GM23248 (cell line): ENCODE measurements around the gene LARP6. TPM values are rescaled to one million over a fixed set of nuclear protein-coding genes. Genes with fewer than 3 reads are reported as not detected.
A peak's percentile ranks its signal among the peaks of the same experiment; 100 is the strongest.

Experiments
- DNase-seq: peaks from one replicate; pipeline ENCODE4 v3.0.0-alpha.2; 2015
- H2AFZ ChIP-seq: fragments of 200-600 bp; sonication (generic); 2 replicates; pipeline ENCODE4 v1.6.1; 2016; ENCODE audit warnings: antibody characterized with exemption
- H3F3A ChIP-seq: fragments of 200-600 bp; sonication (generic); 2 replicates; pipeline ENCODE4 v1.6.1; 2016; ENCODE audit warnings: mild to moderate bottlenecking, antibody characterized with exemption, mixed run types; ENCODE audit not compliant: insufficient read depth
- H3K27ac ChIP-seq: fragments of 200-600 bp; sonication (generic); 2 replicates; pipeline ENCODE4 v1.5.1; 2016; ENCODE audit warnings: mild to moderate bottlenecking
- H3K27me3 ChIP-seq: fragments of 200-600 bp; sonication (generic); replicated peaks from 2 replicates; pipeline ENCODE4 v1.6.1; 2016; ENCODE audit warnings: mild to moderate bottlenecking; ENCODE audit not compliant: insufficient read depth
- H3K36me3 ChIP-seq: fragments of 200-600 bp; sonication (generic); 2 replicates; pipeline ENCODE4 v1.6.1; 2016; ENCODE audit warnings: low read depth, mild to moderate bottlenecking
- H3K4me1 ChIP-seq: fragments of 200-600 bp; sonication (generic); 2 replicates; pipeline ENCODE4 v1.6.1; 2016; ENCODE audit warnings: mild to moderate bottlenecking; ENCODE audit not compliant: insufficient read depth
- H3K4me2 ChIP-seq: fragments of 200-600 bp; sonication (generic); one replicate; pipeline ENCODE4 v1.6.1; 2016; ENCODE audit warnings: mild to moderate bottlenecking; ENCODE audit not compliant: unreplicated experiment
- H3K4me3 ChIP-seq: fragments of 200-600 bp; sonication (generic); 2 replicates; pipeline ENCODE4 v1.5.1; 2016; ENCODE audit warnings: mild to moderate bottlenecking
- H3K79me2 ChIP-seq: fragments of 200-600 bp; sonication (generic); 2 replicates; pipeline ENCODE4 v1.6.1; 2016; ENCODE audit warnings: mild to moderate bottlenecking; ENCODE audit not compliant: insufficient read depth
- H3K9ac ChIP-seq: fragments of 200-600 bp; sonication (generic); 2 replicates; pipeline ENCODE4 v1.6.1; 2016; ENCODE audit warnings: mild to moderate bottlenecking
- H3K9me2 ChIP-seq: fragments of 200-600 bp; sonication (generic); 2 replicates; pipeline ENCODE4 v1.6.1; 2016; ENCODE audit warnings: mixed run types, mild to moderate bottlenecking, moderate library complexity; ENCODE audit not compliant: insufficient read depth
- H3K9me3 ChIP-seq: fragments of 200-600 bp; sonication (generic); one replicate; pipeline ENCODE4 v1.6.1; 2017; ENCODE audit warnings: low read depth
- H4K20me1 ChIP-seq: fragments of 200-600 bp; sonication (generic); 2 replicates; pipeline ENCODE4 v1.6.0; 2016; ENCODE audit not compliant: insufficient read depth
- EZH2 ChIP-seq: fragments of 200-600 bp; sonication (generic); IDR thresholded peaks from 2 replicates; pipeline ENCODE4 v1.6.1; 2018; ENCODE audit warnings: antibody characterized with exemption, mild to moderate bottlenecking; ENCODE audit not compliant: insufficient read depth, poor library complexity, severe bottlenecking
- EZH2phosphoT487 ChIP-seq: fragments of 200-600 bp; sonication (generic); IDR thresholded peaks from 2 replicates; pipeline ENCODE4 v1.6.1; 2018; ENCODE audit warnings: antibody characterized with exemption, moderate library complexity, mild to moderate bottlenecking, low read depth; ENCODE audit not compliant: insufficient read depth
- WGBS, 2 experiments: methylation state at CpG; one replicate each; pipeline ENCODE4 v1.1.6; 2015 to 2017; ENCODE audit warnings: low lambda C conversion rate in 2 of 2, low coverage in 1 of 2; ENCODE audit errors: missing lambda C conversion rate in 2 of 2; 5-methylcytosine and 5-hydroxymethylcytosine counted together
- in situ Hi-C: fragments of 300-500 bp; cut with MboI; formaldehyde crosslinking; loops from 2 replicates; pipeline ENCODE4 v1.15.0; 2020
- polyA plus RNA-seq: library from polyadenylated mRNA; unstranded; fragments of >200 nt; fragmentation: Nextera tagmentation; extraction: Ambion mirVana; gene quantifications from 2 replicates; pipeline ENCODE4 v1.2.1, GENCODE V29; 2016
- total RNA-seq: library from RNA; depleted of rRNA; stranded (reverse); fragments of >200 nt; shearing (Covaris generic); gene quantifications from 2 replicates; pipeline ENCODE4 v1.2.3, GENCODE V29; 2014

LARP6 gene
- total and polyA plus RNA-seq, 2 experiments from 2014 or later = 104 to 110 TPM

- no peaks in the 10 kb centered on the region for H3K36me3 ChIP-seq
- H3K27me3 ChIP-seq = no peaks in the 10 kb centered on the region
- H3K79me2 ChIP-seq = peaks cover 18% of the 10 kb centered on the region
- peaks cover 49% of the 10 kb centered on the region for H3F3A ChIP-seq
- peak overlapping the region; percentile 62 for H3K4me3 ChIP-seq
- H2AFZ ChIP-seq = 0 out of 2 replicates have a peak overlapping the region, but pooled peaks have one; percentile 52
- no peaks in the 10 kb centered on the region for H3K9me3 ChIP-seq
- H3K4me1 ChIP-seq = peaks cover 36% of the 10 kb centered on the region
- peak overlapping the region; percentile 95 for H3K27ac ChIP-seq
- peak overlapping the region; percentile 96 for H3K9ac ChIP-seq
- TF ChIP-seq EZH2phosphoT487 (no peak), EZH2 (no peak)
- in situ Hi-C loops = no loop called here
- H3K9me2 ChIP-seq = no peaks in the 10 kb centered on the region
- DNase-seq = peak; percentile 98
- WGBS, 2 experiments = 25 to 29% methylated on average over 5 of the region's 5 CpGs
- H3K4me2 ChIP-seq = peak overlapping the region; percentile 84
- no peaks in the 10 kb centered on the region for H4K20me1 ChIP-seq
Observed at GRCh38 chr15:70856884-70857561, 3.1 kb upstream of the LARP6 start.

GRCh38 chr15:70856177-70856883, 2.4 kb upstream of the LARP6 start:
- WGBS, 2 experiments = 1 to 2% methylated on average over 7 of the region's 7 CpGs
- DNase-seq = peak; percentile 69
- H3K79me2 ChIP-seq = peaks cover 25% of the 10 kb centered on the region
- no peaks in the 10 kb centered on the region for H4K20me1 ChIP-seq
- H3K4me3 ChIP-seq = peak overlapping the region; percentile 62
- H3F3A ChIP-seq = peaks cover 56% of the 10 kb centered on the region
- 0 out of 2 replicates have a peak overlapping the region, but pooled peaks have one; percentile 52 for H2AFZ ChIP-seq
- H3K9me2 ChIP-seq = no peaks in the 10 kb centered on the region
- peaks cover 5% of the 10 kb centered on the region for H3K36me3 ChIP-seq
- peaks cover 42% of the 10 kb centered on the region for H3K4me1 ChIP-seq
- H3K9me3 ChIP-seq = no peaks in the 10 kb centered on the region
- peak overlapping the region; percentile 96 for H3K9ac ChIP-seq
- no peaks in the 10 kb centered on the region for H3K27me3 ChIP-seq
- in situ Hi-C loops = no loop called here
- TF ChIP-seq EZH2phosphoT487 = no peak
- TF ChIP-seq EZH2 = no peak
- H3K27ac ChIP-seq = peak overlapping the region; percentile 95
- peak overlapping the region; percentile 84 for H3K4me2 ChIP-seq

DNA sequence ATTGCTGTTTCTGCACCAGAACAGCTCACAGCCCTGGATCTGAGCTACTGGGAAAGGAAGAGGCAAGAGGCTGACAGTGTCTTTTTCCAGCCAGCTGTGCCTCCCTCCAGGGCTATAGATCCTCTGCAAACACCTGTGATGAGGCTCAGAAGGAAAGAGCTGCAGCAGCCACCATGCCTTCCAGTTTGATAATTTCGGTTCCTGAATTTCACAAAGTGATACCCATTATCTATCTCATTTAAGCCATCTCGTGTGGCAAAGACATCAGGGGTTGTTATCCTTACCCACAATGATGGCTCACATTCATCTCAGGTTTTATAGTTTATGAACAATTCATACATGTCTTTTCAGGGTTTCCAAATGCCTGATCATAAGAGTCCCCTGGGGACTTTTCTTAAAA, 1.8 kb upstream of the LARP6 start:
- H3K9me2 ChIP-seq = no peaks in the 10 kb centered on the region
- in situ Hi-C loops = no loop called here
- no peaks in the 10 kb centered on the region for H3K27me3 ChIP-seq
- DNase-seq = peak; percentile 41
- WGBS, 2 experiments = 32 to 35% methylated on average over 2 of the region's 2 CpGs
- H3K36me3 ChIP-seq = peaks cover 11% of the 10 kb centered on the region
- H4K20me1 ChIP-seq = no peaks in the 10 kb centered on the region
- peak overlapping the region; percentile 95 for H3K27ac ChIP-seq
- H3F3A ChIP-seq = peaks cover 62% of the 10 kb centered on the region
- H3K9me3 ChIP-seq = no peaks in the 10 kb centered on the region
- TF ChIP-seq EZH2 = no peak
- TF ChIP-seq EZH2phosphoT487 = no peak
- peaks cover 43% of the 10 kb centered on the region for H3K4me1 ChIP-seq
- H3K9ac ChIP-seq = peak overlapping the region; percentile 96
- peak overlapping the region; percentile 52; the same call in 1 of the 2 replicates for H2AFZ ChIP-seq
- peak overlapping the region; percentile 62 for H3K4me3 ChIP-seq
- peak overlapping the region; percentile 84 for H3K4me2 ChIP-seq
- H3K79me2 ChIP-seq = peaks cover 31% of the 10 kb centered on the region

GRCh38 chr15:70854666-70854976, 664 bp upstream of the LARP6 start:
- Histone ChIP-seq H3K9me2 (no peaks in the 10 kb centered on the region), H3K79me2 (peaks cover 42% of the 10 kb centered on the region), H3K27me3 (no peaks in the 10 kb centered on the region), H3K27ac (peak overlapping the region; percentile 95), H3K9ac (peak overlapping the region; percentile 96), H4K20me1 (no peaks in the 10 kb centered on the region), H3K9me3 (no peaks in the 10 kb centered on the region), H3K4me3 (peak overlapping the region; percentile 90), H3F3A (peaks cover 63% of the 10 kb centered on the region), H3K36me3 (peaks cover 22% of the 10 kb centered on the region), H3K4me2 (peak overlapping the region; percentile 89), H3K4me1 (peaks cover 43% of the 10 kb centered on the region), H2AFZ (peak overlapping the region; percentile 79)
- DNase-seq = peak; percentile 82
- in situ Hi-C loops = no loop called here
- 41 to 43% methylated on average over 4 of the region's 4 CpGs for WGBS, 2 experiments
- TF ChIP-seq EZH2 (no peak), EZH2phosphoT487 (no peak)
